Activated CD4-positive, alpha-beta T cell treated with anti-CD3 and anti-CD28 coated beads for 4 hours (primary cell): ENCODE results near the gene ADRA2C.

Experiments
- DNase-seq, 2 donors: peaks; one replicate each; pipeline ENCODE4 v3.0.0-alpha.2; 2020

The ADRA2C gene

DNA sequence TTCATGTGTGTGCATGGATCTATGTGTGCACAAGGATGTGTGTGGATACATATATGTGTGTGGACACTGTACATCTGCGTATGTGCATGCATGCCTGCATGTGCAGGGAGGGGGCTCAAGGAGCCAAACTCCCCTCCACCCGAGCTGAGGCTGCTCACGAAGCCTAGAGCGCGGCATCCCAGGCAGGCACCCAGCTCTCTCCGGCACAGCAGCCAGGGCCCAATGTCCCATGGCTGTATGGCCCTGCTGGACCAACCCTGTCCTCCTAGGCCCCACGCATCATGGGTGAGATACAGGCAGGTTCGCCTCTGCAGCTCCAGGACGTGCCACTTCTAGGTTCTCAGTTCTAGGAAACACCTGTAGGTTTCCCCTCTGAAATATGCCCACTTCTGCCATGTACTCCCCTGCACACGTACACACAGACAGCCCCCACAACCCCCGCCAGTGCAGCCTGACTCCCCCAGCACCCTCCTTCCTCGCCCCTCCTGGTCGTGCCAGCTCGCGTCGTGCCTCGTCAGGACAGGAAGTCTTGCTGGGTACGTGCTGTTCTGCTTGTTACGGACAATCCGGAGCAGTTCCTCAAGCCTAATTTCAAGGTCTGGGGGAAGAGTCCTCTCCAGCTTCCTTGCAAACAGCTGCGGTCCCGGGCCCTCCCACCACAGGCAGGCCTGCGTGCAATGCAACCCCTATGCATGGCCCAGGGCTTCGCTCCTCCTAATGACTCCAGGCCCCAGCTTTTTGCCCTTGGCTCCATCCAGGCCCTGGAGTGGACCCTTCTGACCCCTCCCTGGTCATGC lies 3.2 kb upstream of the ADRA2C start:
- no peak for DNase-seq

DNA sequence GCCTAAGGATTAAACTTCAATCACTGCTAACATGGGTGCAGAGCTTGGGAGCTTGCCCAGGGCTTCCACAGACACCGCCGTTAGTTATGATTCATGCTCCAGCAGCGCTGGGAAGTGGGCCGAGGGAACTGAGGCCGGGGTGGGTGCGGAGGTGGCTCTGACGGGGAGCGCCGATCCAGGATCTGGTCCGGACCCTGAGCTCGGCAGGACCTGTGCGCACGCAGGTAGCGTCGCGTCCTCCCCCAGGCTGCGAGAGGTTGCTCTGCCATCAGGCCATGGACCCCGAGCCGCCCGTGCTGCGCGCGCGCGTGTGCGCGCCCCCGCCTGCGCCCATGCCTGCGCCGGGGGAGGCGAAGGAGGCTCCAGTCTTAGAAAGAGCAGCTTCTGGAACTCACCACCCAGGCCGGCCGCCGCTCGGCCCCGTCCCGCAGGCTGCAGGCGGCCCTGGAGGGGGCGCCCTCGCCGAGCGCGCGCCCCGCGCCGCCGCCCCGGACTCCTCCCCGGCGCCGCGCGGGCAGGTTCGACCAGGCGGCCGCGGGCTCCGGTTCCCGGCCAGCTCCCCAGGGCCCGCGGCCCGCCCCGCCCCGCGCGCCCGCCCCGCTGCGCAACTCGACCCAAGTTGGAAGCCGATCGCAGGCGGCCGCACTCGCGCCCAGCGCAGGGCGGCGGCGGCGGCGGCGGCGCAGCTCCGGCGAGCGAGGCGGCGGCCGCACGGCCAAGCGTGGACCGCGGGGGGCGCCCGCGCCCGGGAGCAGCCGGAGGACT lies 732 bp upstream of the ADRA2C start:
- no peak for DNase-seq

DNA sequence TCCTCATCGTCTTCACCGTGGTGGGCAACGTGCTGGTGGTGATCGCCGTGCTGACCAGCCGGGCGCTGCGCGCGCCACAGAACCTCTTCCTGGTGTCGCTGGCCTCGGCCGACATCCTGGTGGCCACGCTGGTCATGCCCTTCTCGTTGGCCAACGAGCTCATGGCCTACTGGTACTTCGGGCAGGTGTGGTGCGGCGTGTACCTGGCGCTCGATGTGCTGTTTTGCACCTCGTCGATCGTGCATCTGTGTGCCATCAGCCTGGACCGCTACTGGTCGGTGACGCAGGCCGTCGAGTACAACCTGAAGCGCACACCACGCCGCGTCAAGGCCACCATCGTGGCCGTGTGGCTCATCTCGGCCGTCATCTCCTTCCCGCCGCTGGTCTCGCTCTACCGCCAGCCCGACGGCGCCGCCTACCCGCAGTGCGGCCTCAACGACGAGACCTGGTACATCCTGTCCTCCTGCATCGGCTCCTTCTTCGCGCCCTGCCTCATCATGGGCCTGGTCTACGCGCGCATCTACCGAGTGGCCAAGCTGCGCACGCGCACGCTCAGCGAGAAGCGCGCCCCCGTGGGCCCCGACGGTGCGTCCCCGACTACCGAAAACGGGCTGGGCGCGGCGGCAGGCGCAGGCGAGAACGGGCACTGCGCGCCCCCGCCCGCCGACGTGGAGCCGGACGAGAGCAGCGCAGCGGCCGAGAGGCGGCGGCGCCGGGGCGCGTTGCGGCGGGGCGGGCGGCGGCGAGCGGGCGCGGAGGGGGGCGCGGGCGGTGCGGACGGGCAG lies 792 bp downstream of the ADRA2C start:
- DNase-seq = no peak

DNA sequence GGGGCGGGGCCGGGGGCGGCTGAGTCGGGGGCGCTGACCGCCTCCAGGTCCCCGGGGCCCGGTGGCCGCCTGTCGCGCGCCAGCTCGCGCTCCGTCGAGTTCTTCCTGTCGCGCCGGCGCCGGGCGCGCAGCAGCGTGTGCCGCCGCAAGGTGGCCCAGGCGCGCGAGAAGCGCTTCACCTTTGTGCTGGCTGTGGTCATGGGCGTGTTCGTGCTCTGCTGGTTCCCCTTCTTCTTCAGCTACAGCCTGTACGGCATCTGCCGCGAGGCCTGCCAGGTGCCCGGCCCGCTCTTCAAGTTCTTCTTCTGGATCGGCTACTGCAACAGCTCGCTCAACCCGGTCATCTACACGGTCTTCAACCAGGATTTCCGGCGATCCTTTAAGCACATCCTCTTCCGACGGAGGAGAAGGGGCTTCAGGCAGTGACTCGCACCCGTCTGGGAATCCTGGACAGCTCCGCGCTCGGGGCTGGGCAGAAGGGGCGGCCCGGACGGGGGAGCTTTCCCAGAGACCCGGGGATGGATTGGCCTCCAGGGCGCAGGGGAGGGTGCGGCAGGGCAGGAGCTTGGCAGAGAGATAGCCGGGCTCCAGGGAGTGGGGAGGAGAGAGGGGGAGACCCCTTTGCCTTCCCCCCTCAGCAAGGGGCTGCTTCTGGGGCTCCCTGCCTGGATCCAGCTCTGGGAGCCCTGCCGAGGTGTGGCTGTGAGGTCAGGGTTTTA lies 1.5 kb downstream of the ADRA2C start:
- DNase-seq = no peak

DNA sequence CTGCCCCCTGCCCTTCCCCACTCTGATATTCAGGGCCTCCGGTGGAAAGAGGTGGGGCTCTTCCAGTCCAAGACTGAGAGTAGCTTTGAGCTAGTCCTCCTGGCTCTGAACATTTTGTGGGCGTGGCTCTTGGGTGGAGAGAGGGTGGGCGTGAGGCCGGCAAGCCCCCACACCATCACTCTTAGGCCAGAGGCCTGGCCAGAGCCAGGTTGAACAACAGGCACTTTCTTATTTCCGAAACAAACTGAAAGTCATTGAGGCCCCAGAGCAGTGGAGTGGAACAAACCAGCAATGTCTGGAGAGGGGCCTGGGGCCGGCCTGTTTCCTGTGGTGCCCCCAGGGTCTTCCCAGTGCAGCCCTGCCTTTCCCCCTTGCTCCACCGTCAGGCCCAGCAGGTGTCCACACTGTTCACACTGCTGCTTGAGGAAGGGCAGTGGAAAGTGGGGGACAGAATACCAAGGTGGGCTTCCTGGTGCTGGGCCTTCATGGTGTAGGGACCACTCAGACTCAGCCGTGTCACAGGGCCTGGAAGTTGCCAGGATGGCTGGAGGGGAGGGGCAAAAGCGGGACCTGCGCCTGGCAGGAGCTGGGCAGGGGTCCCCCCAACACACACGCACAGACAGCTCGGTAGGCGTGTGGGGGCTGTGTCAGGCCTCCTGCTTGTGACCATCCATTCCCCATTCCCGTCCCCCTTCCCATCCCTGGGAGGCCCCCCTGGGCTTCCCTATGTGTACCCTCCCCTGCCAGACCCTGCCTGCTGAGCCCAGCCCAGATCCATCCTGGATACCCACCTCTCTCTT lies 2.9 kb downstream of the ADRA2C start:
- no peak for DNase-seq

DNA sequence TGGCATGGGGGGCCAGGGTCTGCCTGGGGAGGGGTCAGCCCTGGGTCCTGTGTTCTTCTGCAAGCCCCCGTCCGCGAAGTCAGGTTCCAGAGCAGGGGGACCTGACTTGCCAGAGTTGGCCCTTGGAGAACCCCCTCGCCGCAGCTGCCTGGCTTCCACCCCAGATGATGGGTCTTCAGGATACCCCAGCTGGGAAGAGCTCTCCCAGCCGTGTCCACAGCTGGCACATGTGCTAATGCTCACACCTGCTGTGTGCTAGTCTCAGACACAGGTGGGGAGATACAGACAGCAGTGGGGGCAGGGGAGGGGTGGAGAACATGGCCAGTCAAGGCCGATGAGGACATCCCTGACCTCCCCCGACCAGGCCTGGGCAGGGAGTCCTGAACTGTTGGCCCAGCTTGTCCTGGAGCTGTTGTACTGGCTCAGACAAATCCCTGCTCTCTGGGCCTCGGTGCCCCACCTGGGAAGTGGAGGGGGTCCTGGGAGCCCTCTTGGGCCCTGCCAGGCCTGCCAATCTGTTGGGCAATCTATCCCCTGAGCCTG lies 3.5 kb downstream of the ADRA2C start:
- no peak for DNase-seq

DNA sequence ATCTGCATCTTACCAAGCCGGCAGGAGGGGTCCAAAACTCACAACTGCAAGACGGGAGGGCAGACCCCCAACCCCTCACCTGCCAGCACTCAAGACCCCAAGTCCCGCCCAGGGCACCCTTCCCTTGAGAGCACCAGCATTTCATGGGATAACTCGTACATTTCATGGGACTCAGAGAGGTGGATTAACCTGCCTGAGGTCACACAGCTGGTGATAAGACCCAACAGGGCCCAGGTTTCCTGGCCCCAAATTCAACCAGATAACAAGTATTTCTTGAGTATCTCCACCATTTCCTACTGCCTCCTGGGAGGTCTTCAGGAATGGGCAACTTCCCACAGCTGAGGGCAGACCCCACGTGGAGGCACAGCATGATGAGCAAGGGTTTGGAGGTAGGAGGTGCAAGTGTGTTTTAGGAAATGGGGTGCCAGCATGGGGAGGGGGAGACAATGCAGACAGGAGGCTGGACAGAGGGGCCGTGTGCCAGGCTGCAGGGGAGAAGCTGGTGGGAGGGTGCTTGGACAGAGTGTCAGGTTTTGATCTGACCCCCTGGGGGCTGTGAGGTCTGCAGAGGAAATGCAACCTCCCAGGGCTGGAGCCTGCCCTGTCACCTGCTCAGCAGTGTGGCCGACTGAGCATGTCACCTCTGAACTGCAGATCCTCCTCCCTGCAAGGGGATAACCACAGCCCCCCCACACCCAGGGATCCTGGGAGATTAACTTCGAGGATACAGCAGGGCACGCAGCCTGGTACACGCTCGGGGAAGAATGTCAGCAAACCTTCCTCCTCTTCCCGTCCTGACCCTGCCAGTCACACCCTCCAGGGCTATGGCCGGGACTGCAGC lies 4.4 kb downstream of the ADRA2C start:
- DNase-seq = no peak

DNA sequence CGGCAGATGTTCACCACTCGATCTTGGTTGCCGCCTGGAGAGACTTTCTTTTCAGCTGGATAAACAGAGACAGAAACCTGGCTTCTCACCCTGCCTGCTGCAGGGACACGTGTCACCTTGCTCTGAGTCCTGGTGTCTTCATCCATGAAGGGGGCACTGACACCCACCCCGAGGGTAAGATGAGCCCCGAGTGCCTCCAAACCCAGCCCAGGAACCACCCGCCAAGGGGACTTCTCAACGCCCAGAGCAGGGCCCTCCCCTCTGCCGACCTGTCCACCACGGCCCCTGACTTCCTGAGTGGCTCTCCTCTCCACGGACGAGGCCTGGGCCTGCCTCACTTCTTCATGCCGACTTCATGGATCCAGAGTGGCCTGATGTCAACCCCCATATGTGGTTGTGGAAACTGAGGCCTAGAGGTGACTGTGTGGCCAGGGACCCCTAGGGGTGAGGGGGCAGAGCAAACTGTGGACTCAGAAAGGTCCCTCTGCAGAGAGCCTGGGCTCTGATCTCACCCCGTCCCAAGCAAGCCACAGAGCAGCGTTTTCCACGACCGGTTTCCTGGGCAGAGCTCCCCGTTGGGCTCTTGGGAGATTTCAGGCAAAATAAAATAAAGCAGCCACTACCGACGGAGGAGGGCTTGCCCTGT lies 5.1 kb downstream of the ADRA2C start:
- DNase-seq = no peak

DNA sequence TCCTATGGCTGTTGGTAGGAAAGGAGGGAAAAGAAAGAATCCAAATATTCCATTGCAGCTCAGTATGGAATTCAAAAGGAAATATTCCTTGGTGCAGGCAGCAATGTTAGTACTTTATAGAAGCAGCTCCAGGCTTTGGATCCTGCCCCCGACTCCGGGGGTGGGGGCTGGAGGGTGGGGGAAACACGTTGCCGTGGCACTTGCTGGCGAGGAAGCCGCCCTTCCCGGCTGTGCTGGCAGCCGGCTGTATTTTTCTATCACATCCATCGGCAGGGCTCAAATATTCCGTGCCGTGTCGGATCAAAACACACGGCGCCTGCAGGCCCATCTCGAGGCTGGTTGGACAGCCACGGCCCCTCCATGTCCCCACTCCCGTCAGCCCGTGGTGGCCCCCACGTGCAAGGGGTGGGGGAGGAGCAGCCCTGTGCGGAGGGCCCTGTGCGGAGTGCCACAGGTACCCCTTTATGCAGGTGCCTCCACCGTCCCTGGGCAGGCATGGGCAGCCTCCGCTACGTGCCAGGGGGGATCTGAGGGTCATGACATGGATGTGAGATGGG lies 5.8 kb downstream of the ADRA2C start:
- no peak for DNase-seq

DNA sequence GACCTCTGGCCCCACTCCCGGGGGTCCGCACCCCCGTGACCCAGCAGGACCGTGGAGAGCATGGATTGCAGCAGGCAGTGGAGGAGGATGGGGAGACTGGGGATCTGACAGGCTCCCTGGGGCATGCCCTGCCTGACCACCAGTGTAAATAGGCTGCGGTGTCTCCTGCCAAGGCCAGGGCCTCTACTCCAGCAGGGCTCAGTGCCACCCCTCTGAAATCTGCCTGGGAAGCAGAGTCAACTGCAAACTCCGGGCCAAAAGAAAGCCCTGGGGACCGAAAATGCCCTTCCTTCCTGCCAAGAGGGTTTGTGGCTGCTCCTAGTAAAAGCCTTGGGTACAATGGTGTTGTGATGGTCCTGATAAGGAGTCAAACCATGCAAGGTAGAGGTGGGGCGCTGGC lies 6.4 kb downstream of the ADRA2C start:
- no peak for DNase-seq

DNA sequence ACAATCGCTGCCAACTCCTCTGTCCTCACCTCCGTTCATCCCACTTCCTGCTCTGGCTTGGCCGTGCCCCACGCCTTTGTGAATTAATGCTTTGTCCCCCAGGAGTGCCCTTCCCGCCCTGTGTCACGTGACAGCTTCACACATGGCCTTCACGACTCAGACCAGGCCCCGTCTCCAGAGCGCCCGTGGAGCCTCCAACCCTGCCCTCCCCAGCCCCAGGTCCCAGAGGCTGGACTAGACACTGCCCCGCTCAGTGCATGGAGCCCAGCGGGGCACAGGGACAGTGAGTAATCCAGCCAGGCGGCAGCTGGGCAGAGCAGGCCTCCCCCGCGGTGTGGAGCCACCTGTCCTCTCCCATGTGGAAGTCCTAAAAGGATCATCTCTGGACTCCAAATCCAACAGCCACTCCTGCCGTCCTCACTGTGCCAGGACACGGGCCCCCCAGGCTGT lies 7.4 kb downstream of the ADRA2C start:
- no peak for DNase-seq

DNA sequence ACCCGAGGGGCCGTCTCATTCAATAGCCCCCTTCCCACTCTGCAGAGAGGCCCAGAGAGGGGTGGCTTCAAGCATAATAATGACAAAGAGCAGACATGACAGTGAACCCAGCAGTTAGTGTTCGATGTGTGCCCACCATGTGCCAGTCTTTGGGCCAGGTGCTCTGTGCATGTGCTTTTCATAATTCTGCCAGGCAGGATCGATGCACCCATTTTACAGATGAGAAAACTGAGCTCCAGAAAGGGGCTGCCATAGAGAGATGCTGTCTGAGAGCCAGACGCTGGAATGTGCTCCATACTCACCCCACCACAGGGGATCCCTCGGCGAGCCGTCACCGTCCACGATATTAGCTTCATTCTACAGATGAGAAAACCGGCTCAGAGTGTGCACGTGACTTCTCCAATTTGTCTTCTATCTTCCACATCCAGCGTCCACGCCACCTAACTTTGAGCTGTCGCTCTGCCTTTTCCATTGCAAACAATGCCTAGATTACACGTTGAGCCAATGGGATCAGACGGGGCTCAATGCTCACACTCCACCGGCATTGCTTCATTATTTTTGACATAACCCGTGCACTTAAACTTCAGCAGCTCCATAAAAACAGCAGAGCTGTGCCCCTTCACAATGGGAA lies 8.2 kb downstream of the ADRA2C start:
- no peak for DNase-seq

DNA sequence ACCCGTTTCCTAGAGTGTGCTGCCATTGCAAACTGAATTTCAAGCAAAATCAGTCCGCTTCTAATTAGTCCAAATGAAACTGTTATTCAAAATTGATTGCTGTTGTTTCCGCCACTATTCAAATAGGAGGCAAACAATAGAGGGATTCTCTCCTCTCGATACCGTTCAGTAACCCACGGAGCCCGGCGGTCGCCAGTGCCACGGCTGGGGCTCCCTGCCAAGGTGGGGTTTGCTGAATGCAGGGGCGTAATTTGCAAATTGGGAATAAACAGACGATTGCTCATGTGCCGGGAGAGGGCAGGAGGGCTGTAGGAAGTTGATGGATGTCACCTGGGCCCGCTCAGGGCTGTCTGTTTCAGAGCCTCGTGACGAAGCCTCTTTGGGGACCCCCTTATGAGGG lies 8.8 kb downstream of the ADRA2C start:
- DNase-seq = no peak

DNA sequence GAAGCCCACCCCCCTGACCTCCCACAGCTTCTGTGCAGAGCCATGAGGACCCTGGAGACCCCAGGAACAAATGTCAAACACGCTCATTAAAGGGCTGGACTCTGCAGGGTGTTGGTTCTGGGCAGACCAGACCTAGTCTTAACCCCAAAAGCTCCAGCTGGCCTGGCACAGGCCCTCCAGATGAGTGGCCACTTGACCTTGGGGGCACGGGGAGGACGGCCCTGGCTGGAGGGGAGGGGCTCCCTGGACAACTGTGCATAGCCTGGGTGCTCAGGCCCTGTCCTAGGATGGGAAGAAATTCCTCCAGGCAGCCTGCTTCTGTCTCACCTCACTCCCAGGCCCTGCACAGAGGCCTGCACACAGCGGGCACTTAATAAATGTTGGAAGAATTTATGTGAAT lies 9.4 kb downstream of the ADRA2C start:
- DNase-seq = no peak

DNA sequence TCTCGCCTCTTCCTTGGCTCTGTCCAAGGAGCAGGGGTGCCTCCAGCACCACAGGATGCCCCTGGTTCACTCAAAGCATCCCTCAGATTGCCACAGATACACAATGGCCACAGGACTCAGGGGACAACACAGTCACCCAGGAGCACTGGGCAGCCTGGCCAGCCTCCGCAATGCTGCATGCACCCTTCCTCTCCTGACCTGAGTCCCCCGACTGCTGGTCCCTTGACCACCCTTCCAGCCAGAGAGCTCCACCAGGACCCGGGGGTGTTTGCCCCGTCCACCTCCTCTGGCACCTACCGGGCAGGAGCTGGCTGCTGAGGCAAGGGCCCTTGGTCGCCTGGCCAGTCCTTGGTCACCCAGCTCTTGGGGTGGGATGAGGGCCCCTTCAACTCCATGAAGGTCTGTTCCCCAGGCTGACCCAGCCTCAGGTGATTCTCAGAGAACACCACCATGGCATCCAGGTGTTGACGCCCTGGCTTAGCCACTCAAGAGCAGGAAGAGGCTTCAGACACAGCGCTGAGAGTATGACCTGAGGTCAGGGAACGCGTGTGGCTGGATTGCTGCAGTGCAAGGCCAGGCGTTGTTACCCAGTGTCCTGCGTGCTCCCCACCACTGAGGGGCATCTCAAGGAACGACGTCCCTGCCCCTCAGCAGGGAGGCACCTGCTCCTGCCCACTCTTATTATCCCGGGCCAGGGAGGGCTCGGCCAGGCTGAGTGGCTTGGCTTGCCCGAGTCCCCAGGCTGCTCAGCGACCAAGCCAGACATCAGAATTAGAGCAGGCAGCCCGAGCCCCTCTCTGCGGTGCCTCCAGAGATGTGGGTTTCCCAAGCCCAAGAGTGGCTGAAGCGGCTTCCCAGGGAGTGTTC lies 10.2 kb downstream of the ADRA2C start:
- no peak for DNase-seq

DNA sequence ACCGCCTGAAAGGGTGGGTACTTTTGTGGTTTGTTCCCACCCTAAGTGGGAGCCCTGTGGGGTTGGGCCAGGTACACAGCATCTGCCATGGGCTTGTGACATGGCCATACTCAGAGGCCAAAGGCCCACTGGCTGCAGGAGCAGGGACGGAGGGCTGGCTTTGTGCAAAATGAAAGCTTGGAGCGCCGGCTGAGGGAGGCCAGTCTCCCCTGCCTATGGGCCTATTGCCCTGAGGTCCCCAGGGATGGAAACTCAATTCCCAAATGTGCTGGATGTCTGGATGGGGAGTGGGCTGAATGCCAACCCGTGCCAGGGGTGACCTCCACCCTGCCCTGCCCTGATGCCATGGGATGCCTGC lies 10.8 kb downstream of the ADRA2C start:
- DNase-seq = no peak

DNA sequence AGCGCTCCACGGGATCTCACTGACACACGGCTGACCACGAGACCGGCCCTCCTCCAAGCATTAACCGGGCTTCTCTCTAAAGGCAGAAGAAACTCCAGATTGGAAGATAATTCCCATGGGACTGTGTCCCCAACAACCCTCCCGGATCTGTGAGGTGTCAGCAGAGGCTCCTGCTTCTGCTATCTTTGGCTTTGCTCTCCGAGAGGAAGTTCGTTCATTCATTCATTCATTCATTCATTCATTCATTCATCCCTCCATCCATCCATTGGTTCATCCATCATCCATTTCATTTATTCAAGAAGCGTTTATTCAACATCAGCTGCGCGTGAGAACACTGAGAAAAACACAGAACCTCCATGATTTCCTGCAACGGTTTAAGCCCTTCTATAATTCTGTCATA lies 11.5 kb downstream of the ADRA2C start:
- DNase-seq = no peak

DNA sequence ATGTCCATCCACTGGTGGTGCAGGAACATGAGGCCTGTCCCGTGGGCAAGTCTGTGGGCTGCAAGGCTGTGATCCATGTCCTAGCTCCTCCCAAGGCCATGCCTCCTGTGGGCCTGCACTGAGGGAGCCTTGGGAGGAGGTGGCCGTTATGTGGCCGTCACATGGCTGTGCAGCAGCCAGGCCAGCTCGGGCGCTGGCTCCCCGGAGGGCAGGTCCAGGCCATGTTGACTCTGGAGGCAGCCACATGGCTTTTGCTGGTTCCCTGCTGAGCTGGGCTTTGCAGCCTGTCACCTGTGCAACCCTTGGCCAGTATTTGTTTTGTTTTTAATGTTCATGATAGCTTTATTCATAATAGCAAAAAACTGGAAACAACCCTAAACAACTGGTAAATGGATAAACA lies 13.3 kb downstream of the ADRA2C start:
- DNase-seq = no peak
